DMS 273 (cell line): Measurements from ENCODE around the gene WDR76.

Experiments
- DNase-seq: peaks from one replicate; lab custom pipeline; 2025; ENCODE audit not compliant: unreplicated experiment; lab: John Stamatoyannopoulos, UW

The WDR76 gene

DNA sequence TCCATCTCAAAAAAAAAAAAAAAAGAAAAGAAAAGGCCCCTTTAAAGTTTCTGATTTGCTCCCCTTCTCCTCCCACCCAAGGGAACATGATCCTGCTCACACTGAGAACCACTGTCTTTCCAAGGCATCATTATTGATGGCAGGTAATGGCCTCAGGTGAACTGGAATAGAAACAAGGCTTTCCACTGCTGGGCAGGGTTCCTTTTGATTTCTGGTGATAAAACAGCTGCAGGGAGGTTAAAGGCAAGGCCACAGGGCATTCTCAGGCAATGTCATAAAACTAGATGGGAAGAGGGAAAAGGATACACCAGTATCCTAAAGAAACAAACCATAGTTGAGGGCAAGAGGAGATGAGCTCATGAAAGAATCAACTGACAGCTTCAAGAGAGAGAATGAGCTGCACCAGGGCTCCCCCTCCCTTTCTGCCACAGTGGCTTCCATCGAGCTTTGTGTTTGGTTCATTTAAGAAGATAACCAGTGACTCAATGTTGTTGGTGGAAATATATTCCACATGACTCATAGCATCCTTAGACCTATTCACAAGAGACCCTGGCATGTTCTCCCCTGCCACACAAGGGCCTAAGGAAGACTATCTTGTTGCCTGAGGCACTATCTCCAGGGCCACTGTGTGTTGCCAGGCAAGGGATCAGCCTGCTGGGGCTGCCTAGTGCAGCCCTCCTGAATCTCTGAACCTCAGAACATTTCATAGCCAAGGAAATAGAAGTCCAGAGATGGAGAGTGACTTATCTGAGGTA, 86.4 kb downstream of the WDR76 start:
- DNase-seq = no peak

DNA sequence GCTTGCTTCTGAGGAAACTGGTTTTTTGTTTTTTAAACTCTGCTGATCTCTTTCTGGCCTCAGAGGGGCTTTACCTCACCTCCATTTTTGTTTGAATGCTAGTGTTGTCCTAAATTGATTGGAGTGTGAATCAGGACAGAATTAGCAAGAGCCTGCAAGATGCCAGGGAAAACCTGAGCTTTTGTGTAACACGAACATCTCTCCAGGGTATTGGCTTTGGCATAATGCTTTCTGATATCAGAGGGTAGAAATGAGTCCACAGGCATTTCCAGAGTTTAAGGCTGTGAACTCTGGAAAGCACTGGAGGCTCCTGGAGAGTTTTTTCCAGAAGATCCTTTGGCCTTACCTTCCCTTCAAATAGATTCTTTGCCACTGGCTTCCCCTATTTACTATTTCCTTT, 87.1 kb downstream of the WDR76 start:
- DNase-seq = no peak

DNA sequence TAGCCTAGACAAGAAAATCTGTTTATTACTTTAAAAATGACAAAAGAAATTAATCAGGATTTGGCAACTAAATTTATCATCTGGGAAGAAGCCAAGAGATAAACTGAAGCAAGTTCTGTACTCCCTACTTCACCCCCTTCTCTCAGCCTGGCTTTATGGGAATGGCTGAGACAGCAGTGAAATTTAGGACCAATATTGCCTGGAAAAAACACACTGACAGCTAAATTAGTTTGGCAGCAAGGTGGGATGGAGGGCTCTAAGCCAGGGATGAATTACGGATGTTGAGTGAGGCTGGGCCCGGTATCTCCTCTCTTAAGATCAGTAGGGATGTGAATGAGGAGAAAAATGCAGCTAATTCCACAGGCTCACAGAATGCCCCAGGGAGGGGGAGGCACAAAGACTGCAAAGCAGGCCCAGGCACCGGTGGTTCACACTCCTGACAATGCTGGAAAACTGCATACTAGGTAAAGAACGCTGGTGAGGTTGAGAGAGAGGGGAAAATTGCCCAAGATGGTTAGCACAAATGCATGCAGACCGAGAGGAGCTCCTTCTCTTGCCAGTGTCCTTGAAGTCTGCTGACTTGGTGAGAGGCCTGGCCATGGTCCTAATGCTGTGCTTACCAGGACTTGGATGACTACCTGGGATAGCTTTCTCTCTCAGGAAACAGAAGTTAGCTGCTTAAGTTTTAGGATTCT, 89.0 kb downstream of the WDR76 start:
- no peak for DNase-seq

DNA sequence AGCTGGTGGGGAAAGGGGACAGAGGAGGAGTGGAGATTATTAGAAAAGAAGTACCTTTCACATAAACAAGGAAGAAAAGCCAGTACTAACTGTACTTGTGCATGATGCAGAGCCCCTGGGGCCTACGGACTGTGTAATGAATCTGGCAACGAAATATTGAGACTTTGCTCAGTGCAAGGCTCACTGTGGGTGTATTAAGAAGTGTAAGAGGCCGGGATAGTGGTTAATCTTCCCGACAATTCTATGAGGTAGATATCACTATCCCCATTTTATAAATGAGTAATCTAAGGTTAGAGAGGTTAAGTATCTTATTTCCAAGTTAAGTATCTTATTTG, 89.5 kb downstream of the WDR76 start:
- DNase-seq = no peak
